Measurements from ENCODE around the gene ADAMTSL4. TPM values are rescaled to one million over a fixed set of nuclear protein-coding genes. Genes with fewer than 3 reads are reported as not detected.

Gene ADAMTSL4
- total RNA-seq, 2 experiments from 2014 or later, result 0.16 to 0.22 TPM

- H3K9me3 Mint-ChIP-seq, result no peaks in the 10 kb centered on the region
- H3K36me3 ChIP-seq (ENCODE audit: insufficient read depth, low read length), result peaks cover 69% of the 10 kb centered on the region
- H3K27ac Mint-ChIP-seq, result peak overlapping the region; percentile 98
- peaks cover 44% of the 10 kb centered on the region for H3K4me1 ChIP-seq (ENCODE audit: insufficient read depth, low read length)
- H3K27ac ChIP-seq (ENCODE audit: low read depth in 1 of 2, low read length in 2 of 2), result peak overlapping the region; percentile 91 to 97
- peak overlapping the region; percentile 98 for H3K4me3 Mint-ChIP-seq
- ChIA-PET CTCF (interaction anchor here (1.1 to 14.2 kb wide), 3 partner anchors 9 to 42 kb away, joined by 3 to 183 read pairs (median 19); no protein-coding TSS in a partner anchor), POLR2A (interaction anchor here (0.6 to 15.4 kb wide), 10 partner anchors 12 to 690 kb away, joined by 3 to 1538 read pairs (median 5); partner anchors contain the start of genes CTSS, ENSA and RPRD2)
- DNase-seq (peak in 2 of 14 experiments; percentile 18 to 36), ATAC-seq (ENCODE audit: poor library complexity) (no peak)
- no peaks in the 10 kb centered on the region for H3K9me3 ChIP-seq (ENCODE audit: control insufficient read depth in 1 of 2, insufficient read depth in 1 of 2, low read length in 2 of 2)
- no peaks in the 10 kb centered on the region for H3K27me3 ChIP-seq (ENCODE audit: control insufficient read depth in 1 of 2, insufficient read depth in 2 of 2, low read length in 2 of 2)
- intact Hi-C loops (cut with DNase I, micrococcal nuclease), result loop anchor here in 1 of 2 experiments (1.0 kb wide), 1 partner anchor 9 kb away; no protein-coding TSS in a partner anchor
- H3K27me3 Mint-ChIP-seq, result no peaks in the 10 kb centered on the region
- H3K4me3 ChIP-seq (ENCODE audit: low read length), result peak overlapping the region; percentile 84
- H3K36me3 Mint-ChIP-seq (ENCODE audit: low read depth), result peaks cover 88% of the 10 kb centered on the region
- H3K4me1 Mint-ChIP-seq (ENCODE audit: low read depth), result peaks cover 63% of the 10 kb centered on the region
- no peak for TF ChIP-seq CTCF (IDR thresholded peaks at IDR 0.05)
These were observed 27.8 kb downstream of the ADAMTSL4 start for GRCh38 chr1:150576794-150577556.

GRCh38 chr1:150577557-150578271, 28.5 kb downstream of the ADAMTSL4 start:
- no peaks in the 10 kb centered on the region for H3K27me3 Mint-ChIP-seq
- H3K4me1 ChIP-seq (ENCODE audit: insufficient read depth, low read length), result peaks cover 36% of the 10 kb centered on the region
- no peaks in the 10 kb centered on the region for H3K27me3 ChIP-seq (ENCODE audit: control insufficient read depth in 1 of 2, insufficient read depth in 2 of 2, low read length in 2 of 2)
- H3K4me1 Mint-ChIP-seq (ENCODE audit: low read depth), result peaks cover 55% of the 10 kb centered on the region
- peaks cover 62% of the 10 kb centered on the region for H3K36me3 ChIP-seq (ENCODE audit: insufficient read depth, low read length)
- peak overlapping the region; percentile 98 for H3K4me3 Mint-ChIP-seq
- ChIA-PET CTCF (interaction anchor here (4.7 to 14.2 kb wide), 2 partner anchors 9 to 16 kb away, joined by 19 to 183 read pairs; no protein-coding TSS in a partner anchor), POLR2A (interaction anchor here (0.6 to 15.4 kb wide), 10 partner anchors 13 to 691 kb away, joined by 3 to 1538 read pairs (median 12); partner anchors contain the start of genes ENSA, GOLPH3L and RPRD2)
- peak; percentile 54 for ATAC-seq (ENCODE audit: poor library complexity)
- TF ChIP-seq CTCF (IDR thresholded peaks at IDR 0.05), result no peak
- H3K27ac ChIP-seq (ENCODE audit: low read depth in 1 of 2, low read length in 2 of 2), result peak overlapping the region; percentile 91 to 97
- peak overlapping the region; percentile 98 for H3K27ac Mint-ChIP-seq
- intact Hi-C loops (cut with DNase I, micrococcal nuclease), result loop anchor here (1.0 to 2.0 kb wide), 3 partner anchors 9 to 51 kb away; partner anchors contain the start of gene ENSA (in 2 of the 2)
- H3K4me3 ChIP-seq (ENCODE audit: low read length), result peak overlapping the region; percentile 84
- H3K36me3 Mint-ChIP-seq (ENCODE audit: low read depth), result peaks cover 81% of the 10 kb centered on the region
- H3K9me3 Mint-ChIP-seq, result no peaks in the 10 kb centered on the region
- H3K9me3 ChIP-seq (ENCODE audit: control insufficient read depth in 1 of 2, insufficient read depth in 1 of 2, low read length in 2 of 2), result no peaks in the 10 kb centered on the region
- peak in 4 of 14 experiments; percentile 32 to 84 (median 68) for DNase-seq
